ENCODE data around the gene TASOR.

DNA sequence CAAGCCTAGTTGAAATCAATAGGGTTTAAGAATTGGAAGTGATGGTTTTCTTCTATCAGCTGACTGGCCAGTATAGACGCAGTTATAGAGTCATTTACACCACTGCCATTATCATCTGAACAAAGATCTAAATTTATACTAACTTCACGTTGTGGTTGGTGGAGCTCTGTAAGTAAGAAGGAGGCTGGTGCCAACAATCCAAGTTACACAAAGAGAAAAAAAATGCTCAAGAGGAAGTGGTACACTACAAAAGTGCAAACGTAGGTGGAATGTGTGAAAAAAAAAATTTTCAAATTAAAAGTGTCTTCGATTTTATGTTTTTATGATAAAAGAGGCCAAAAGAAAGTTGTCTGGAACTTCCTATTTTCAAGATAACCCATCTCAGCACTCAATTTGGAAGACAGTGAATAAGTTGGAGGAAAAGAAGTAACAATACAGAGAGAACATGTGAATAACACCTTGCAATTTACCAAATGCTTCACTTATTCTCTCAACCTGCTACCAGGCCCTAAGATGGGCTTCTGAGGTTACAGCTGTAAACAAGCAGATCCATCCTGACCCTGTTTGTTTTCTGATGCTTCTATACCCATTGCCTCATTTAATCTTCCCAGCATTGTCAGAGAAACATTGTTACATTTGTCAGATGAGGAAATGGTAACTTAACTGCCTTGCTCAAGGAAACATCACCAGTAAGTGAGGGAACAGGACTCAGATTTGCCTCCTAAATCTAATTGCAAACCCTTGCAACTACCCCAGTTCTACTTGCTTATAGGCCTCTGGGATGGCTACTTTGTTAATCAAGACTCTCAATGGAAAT is 12.0 kb upstream of the TASOR start:
- TF ChIP-seq, protein P1, sequence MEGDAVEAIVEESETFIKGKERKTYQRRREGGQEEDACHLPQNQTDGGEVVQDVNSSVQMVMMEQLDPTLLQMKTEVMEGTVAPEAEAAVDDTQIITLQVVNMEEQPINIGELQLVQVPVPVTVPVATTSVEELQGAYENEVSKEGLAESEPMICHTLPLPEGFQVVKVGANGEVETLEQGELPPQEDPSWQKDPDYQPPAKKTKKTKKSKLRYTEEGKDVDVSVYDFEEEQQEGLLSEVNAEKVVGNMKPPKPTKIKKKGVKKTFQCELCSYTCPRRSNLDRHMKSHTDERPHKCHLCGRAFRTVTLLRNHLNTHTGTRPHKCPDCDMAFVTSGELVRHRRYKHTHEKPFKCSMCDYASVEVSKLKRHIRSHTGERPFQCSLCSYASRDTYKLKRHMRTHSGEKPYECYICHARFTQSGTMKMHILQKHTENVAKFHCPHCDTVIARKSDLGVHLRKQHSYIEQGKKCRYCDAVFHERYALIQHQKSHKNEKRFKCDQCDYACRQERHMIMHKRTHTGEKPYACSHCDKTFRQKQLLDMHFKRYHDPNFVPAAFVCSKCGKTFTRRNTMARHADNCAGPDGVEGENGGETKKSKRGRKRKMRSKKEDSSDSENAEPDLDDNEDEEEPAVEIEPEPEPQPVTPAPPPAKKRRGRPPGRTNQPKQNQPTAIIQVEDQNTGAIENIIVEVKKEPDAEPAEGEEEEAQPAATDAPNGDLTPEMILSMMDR (IDR thresholded peaks at IDR 0.05) = no peak
- TF ChIP-seq POLR2AphosphoS5 (IDR thresholded peaks at IDR 0.05) = no peak
- no peak for TF ChIP-seq POLR2A (IDR thresholded peaks at IDR 0.05)
- TF ChIP-seq EP300 (IDR thresholded peaks at IDR 0.05) = no peak

Data from gastroesophageal sphincter (tissue), 3 donors.